Keratinocyte (primary cell): ENCODE data around the gene QPRT. TPM values are rescaled to one million over a fixed set of nuclear protein-coding genes. Genes with fewer than 3 reads are reported as not detected.

Source experiments
- DNase-seq: peaks from one replicate; pipeline ENCODE4 v3.0.0-alpha.2; 2011; ENCODE audit warnings: low read depth, missing footprints, low spot score
- FAIRE-seq: peaks from 2 replicates; lab custom pipeline; 2011; peaks lifted over from hg19 to GRCh38; lab: Jason Lieb, UNC
- H2AFZ ChIP-seq: 2 replicates; pipeline ENCODE4 v1.6.0; 2012; ENCODE audit warnings: low read length, control low read depth, inconsistent platforms; ENCODE audit not compliant: control insufficient read depth
- H3K27ac ChIP-seq: 2 replicates; pipeline ENCODE4 v1.5.1; 2011; ENCODE audit warnings: low read length; ENCODE audit not compliant: control insufficient read depth, insufficient read depth
- H3K27me3 ChIP-seq: 3 replicates; pipeline ENCODE4 v1.6.0; 2011; ENCODE audit warnings: low read length; ENCODE audit not compliant: control insufficient read depth, insufficient read depth; ENCODE audit errors: extremely low read depth
- H3K36me3 ChIP-seq, 2 experiments: 2 replicates in 1 of 2; 3 replicates in 1 of 2; pipeline ENCODE4 v1.5.1; 2011; ENCODE audit warnings: low read length in 2 of 2, mild to moderate bottlenecking in 1 of 2; ENCODE audit not compliant: control insufficient read depth in 2 of 2, insufficient read depth in 2 of 2; ENCODE audit errors: extremely low read depth in 1 of 2
- H3K4me1 ChIP-seq: 3 replicates; pipeline ENCODE4 v1.5.1; 2011; ENCODE audit warnings: low read length; ENCODE audit not compliant: control insufficient read depth, insufficient read depth; ENCODE audit errors: extremely low read depth
- H3K4me2 ChIP-seq: 3 replicates; pipeline ENCODE4 v1.6.0; 2011; ENCODE audit warnings: low read depth, low read length; ENCODE audit not compliant: control insufficient read depth, insufficient read depth; ENCODE audit errors: extremely low read depth
- H3K4me3 ChIP-seq, 3 experiments: fragments of 200-600 bp in 1 of 3; sonication (generic) in 1 of 3; 2 replicates in 2 of 3; 3 replicates in 1 of 3; pipeline ENCODE4 v1.5.1; 2011 to 2016; ENCODE audit warnings: low read length in 3 of 3, mild to moderate bottlenecking in 3 of 3, control low read depth in 2 of 3, inconsistent platforms in 1 of 3, low read depth in 1 of 3, mixed read lengths in 1 of 3, mixed run types in 1 of 3, moderate library complexity in 1 of 3; ENCODE audit not compliant: control insufficient read depth in 2 of 3, insufficient read depth in 2 of 3; ENCODE audit errors: extremely low read depth in 1 of 3
- H3K79me2 ChIP-seq: 2 replicates; pipeline ENCODE4 v1.6.0; 2012; ENCODE audit warnings: low read length; ENCODE audit not compliant: control insufficient read depth, insufficient read depth
- H3K9ac ChIP-seq: 3 replicates; pipeline ENCODE4 v1.6.0; 2011; ENCODE audit warnings: low read length; ENCODE audit not compliant: control insufficient read depth, insufficient read depth; ENCODE audit errors: extremely low read depth
- H3K9me1 ChIP-seq: 3 replicates; pipeline ENCODE4 v1.6.0; 2011; ENCODE audit warnings: low read length; ENCODE audit not compliant: control insufficient read depth, insufficient read depth; ENCODE audit errors: extremely low read depth
- H3K9me3 ChIP-seq: 2 replicates; pipeline ENCODE4 v1.5.1; 2012; ENCODE audit warnings: low read depth, low read length; ENCODE audit not compliant: control insufficient read depth
- H4K20me1 ChIP-seq: 3 replicates; pipeline ENCODE4 v1.6.0; 2011; ENCODE audit warnings: low read length; ENCODE audit not compliant: control insufficient read depth, insufficient read depth; ENCODE audit errors: extremely low read depth
- CTCF ChIP-seq, 3 experiments: IDR thresholded peaks in 1 of 3; conservative IDR thresholded peaks in 1 of 3; optimal IDR thresholded peaks in 1 of 3; 2 replicates in 2 of 3; 3 replicates in 1 of 3; pipeline versions ENCODE3 to v1.5.1; 2011; ENCODE audit warnings: low read length in 3 of 3, mild to moderate bottlenecking in 3 of 3, moderate library complexity in 2 of 3, control low read depth in 1 of 3, inconsistent platforms in 1 of 3; ENCODE audit not compliant: insufficient read depth in 2 of 3; ENCODE audit errors: extremely low read depth in 1 of 3
- EZH2 ChIP-seq: IDR thresholded peaks from one replicate; pipeline ENCODE4 v1.6.1; 2012; ENCODE audit warnings: inconsistent platforms, mild to moderate bottlenecking, low read length, moderate library complexity
- dilution Hi-C: fragments of 300-500 bp; cut with MboI; formaldehyde crosslinking; loops from one replicate; pipeline ENCODE4 v1.7.0; 2020; ENCODE audit warnings: low sequenced_read_pairs; ENCODE audit not compliant: extremely low pct_ligation_motif_present
- polyA plus RNA-seq, 5 experiments: library from polyadenylated mRNA; depleted of rRNA in 3 of 5; stranded (reverse) in 3 of 5; stranded (forward) in 1 of 5; unstranded in 1 of 5; fragments of >200 nt; gene quantifications; 1 replicate in 1 of 5; 2 replicates in 3 of 5; 3 replicates in 1 of 5; pipeline versions ENCODE4 v1.2.1 to v1.2.3, GENCODE V29; 2011 to 2012; ENCODE audit warnings: missing spikeins in 2 of 5, low read depth in 1 of 5, low replicate concordance in 1 of 5

QPRT gene
- polyA plus RNA-seq, 1 donor (not counting 4 experiments of a cell fraction or from before 2014, with no cell fraction given), result 8.8 TPM

GRCh38 chr16:29701214-29701555 is 22.2 kb downstream of the QPRT start:
- no peak for DNase-seq
- H3K9ac ChIP-seq, result no peak overlapping the region
- no peak overlapping the region for H3K27ac ChIP-seq
- H3K79me2 ChIP-seq, result no peaks in the 10 kb centered on the region
- H3K4me1 ChIP-seq, result no peaks in the 10 kb centered on the region
- no peak for FAIRE-seq
- no peak overlapping the region for H3K4me3 ChIP-seq
- dilution Hi-C loops, result no loop called here
- H3K36me3 ChIP-seq, result no peaks in the 10 kb centered on the region
- H3K27me3 ChIP-seq, result no peaks in the 10 kb centered on the region
- no peaks in the 10 kb centered on the region for H3K9me3 ChIP-seq
- TF ChIP-seq CTCF (optimal IDR thresholded peaks at IDR 0.05 in 1 of 3, IDR thresholded peaks at IDR 0.05 in 1 of 3, conservative IDR thresholded peaks at IDR 0.05 in 1 of 3; ENCODE audit: extremely low read depth in 1 of 3, insufficient read depth in 2 of 3, low read length in 3 of 3), result no peak
- no peak for TF ChIP-seq EZH2
- no peak overlapping the region for H3K4me2 ChIP-seq
- no peaks in the 10 kb centered on the region for H3K9me1 ChIP-seq
- no peaks in the 10 kb centered on the region for H4K20me1 ChIP-seq
- H2AFZ ChIP-seq, result no peak overlapping the region

GRCh38 chr16:29702269-29702668 is 23.3 kb downstream of the QPRT start:
- no peak for FAIRE-seq
- no peaks in the 10 kb centered on the region for H3K9me1 ChIP-seq
- H3K4me2 ChIP-seq, result no peak overlapping the region
- H3K9ac ChIP-seq, result no peak overlapping the region
- no peaks in the 10 kb centered on the region for H3K79me2 ChIP-seq
- H3K27ac ChIP-seq, result no peak overlapping the region
- dilution Hi-C loops, result no loop called here
- no peaks in the 10 kb centered on the region for H3K36me3 ChIP-seq
- TF ChIP-seq EZH2 (no peak), CTCF (optimal IDR thresholded peaks at IDR 0.05 in 1 of 3, IDR thresholded peaks at IDR 0.05 in 1 of 3, conservative IDR thresholded peaks at IDR 0.05 in 1 of 3; ENCODE audit: extremely low read depth in 1 of 3, insufficient read depth in 2 of 3, low read length in 3 of 3) (no peak)
- no peaks in the 10 kb centered on the region for H4K20me1 ChIP-seq
- H3K27me3 ChIP-seq, result no peaks in the 10 kb centered on the region
- H3K4me1 ChIP-seq, result no peaks in the 10 kb centered on the region
- no peak for DNase-seq
- H3K9me3 ChIP-seq, result no peaks in the 10 kb centered on the region
- H3K4me3 ChIP-seq, result no peak overlapping the region
- no peak overlapping the region for H2AFZ ChIP-seq
